GM23338 (cell line): Measurements from ENCODE around the gene STX8.

Experiments
- CREB1 ChIP-seq: fragments of 250-450 bp; sonication (Bioruptor Pico); IDR thresholded peaks from 2 replicates; pipeline ENCODE4 v1.5.0; 2020; ENCODE audit warnings: low read depth, mild to moderate bottlenecking, moderate library complexity
- CTCF ChIP-seq, 2 experiments: fragments of 200-600 bp in 1 of 2; sonication (generic) in 1 of 2; conservative IDR thresholded peaks; 2 replicates each; pipeline versions ENCODE4 v1.5.1 to v1.6.1; 2016 to 2017; ENCODE audit warnings: antibody characterized with exemption in 2 of 2, low read depth in 2 of 2, mild to moderate bottlenecking in 2 of 2, moderate library complexity in 1 of 2
- ETS1 ChIP-seq: IDR thresholded peaks from 2 replicates; pipeline ENCODE4 v1.6.1; 2016; ENCODE audit warnings: antibody characterized with exemption
- EZH2 ChIP-seq: fragments of 200-600 bp; sonication (generic); IDR thresholded peaks from one replicate; pipeline ENCODE4 v1.8.0; 2017; ENCODE audit warnings: antibody characterized with exemption, mild to moderate bottlenecking, low read depth; ENCODE audit not compliant: unreplicated experiment
- EZH2phosphoT487 ChIP-seq: fragments of 200-600 bp; sonication (generic); IDR thresholded peaks from one replicate; pipeline ENCODE4 v1.8.1; 2018; ENCODE audit warnings: antibody characterized with exemption; ENCODE audit not compliant: unreplicated experiment
- JUNB ChIP-seq: IDR thresholded peaks from one replicate; pipeline ENCODE4 v1.6.1; 2016; ENCODE audit warnings: antibody characterized with exemption; ENCODE audit not compliant: unreplicated experiment
- NANOG ChIP-seq: IDR thresholded peaks from 2 replicates; pipeline ENCODE4 v1.6.1; 2016; ENCODE audit warnings: antibody characterized with exemption, borderline replicate concordance
- POLR2AphosphoS5 ChIP-seq: IDR thresholded peaks from 2 replicates; pipeline ENCODE4 v1.6.1; 2016; ENCODE audit warnings: antibody characterized with exemption, low read depth
- STAT1 ChIP-seq: IDR thresholded peaks from one replicate; pipeline ENCODE4 v1.6.1; 2016; ENCODE audit warnings: antibody characterized with exemption; ENCODE audit not compliant: unreplicated experiment
- ZNF114 ChIP-seq: fragments of 250-450 bp; sonication (Bioruptor Pico); IDR thresholded peaks from 2 replicates; pipeline ENCODE4 v1.5.0; 2020; ENCODE audit warnings: mild to moderate bottlenecking, moderate library complexity
- ZNF331 ChIP-seq: fragments of 250-450 bp; sonication (Bioruptor Pico); IDR thresholded peaks from 2 replicates; pipeline ENCODE4 v1.5.0; 2020; ENCODE audit warnings: low read depth, mild to moderate bottlenecking, moderate library complexity
- TF ChIP-seq, protein P1 (sequence below): IDR thresholded peaks from one replicate; pipeline ENCODE4 v1.6.1; 2018; ENCODE audit warnings: antibody characterized with exemption; ENCODE audit not compliant: unreplicated experiment
- TF ChIP-seq, protein P2 (sequence below): fragments of 250-450 bp; sonication (Bioruptor Pico); IDR thresholded peaks from 2 replicates; pipeline ENCODE4 v1.5.0; 2020; ENCODE audit warnings: mild to moderate bottlenecking, moderate library complexity

- TF ChIP-seq CTCF (conservative IDR thresholded peaks at IDR 0.05; ENCODE audit: low read depth in 2 of 2) (no peak), CREB1 (CRISPR knock-in tag) (no peak), EZH2 (no peak), EZH2phosphoT487 (no peak), POLR2AphosphoS5 (no peak), ZNF331 (CRISPR knock-in tag) (no peak), JUNB (no peak), ETS1 (no peak), ZNF114 (CRISPR knock-in tag) (no peak), NANOG (no peak), STAT1 (no peak)
- TF ChIP-seq, protein P1, sequence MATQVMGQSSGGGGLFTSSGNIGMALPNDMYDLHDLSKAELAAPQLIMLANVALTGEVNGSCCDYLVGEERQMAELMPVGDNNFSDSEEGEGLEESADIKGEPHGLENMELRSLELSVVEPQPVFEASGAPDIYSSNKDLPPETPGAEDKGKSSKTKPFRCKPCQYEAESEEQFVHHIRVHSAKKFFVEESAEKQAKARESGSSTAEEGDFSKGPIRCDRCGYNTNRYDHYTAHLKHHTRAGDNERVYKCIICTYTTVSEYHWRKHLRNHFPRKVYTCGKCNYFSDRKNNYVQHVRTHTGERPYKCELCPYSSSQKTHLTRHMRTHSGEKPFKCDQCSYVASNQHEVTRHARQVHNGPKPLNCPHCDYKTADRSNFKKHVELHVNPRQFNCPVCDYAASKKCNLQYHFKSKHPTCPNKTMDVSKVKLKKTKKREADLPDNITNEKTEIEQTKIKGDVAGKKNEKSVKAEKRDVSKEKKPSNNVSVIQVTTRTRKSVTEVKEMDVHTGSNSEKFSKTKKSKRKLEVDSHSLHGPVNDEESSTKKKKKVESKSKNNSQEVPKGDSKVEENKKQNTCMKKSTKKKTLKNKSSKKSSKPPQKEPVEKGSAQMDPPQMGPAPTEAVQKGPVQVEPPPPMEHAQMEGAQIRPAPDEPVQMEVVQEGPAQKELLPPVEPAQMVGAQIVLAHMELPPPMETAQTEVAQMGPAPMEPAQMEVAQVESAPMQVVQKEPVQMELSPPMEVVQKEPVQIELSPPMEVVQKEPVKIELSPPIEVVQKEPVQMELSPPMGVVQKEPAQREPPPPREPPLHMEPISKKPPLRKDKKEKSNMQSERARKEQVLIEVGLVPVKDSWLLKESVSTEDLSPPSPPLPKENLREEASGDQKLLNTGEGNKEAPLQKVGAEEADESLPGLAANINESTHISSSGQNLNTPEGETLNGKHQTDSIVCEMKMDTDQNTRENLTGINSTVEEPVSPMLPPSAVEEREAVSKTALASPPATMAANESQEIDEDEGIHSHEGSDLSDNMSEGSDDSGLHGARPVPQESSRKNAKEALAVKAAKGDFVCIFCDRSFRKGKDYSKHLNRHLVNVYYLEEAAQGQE = no peak
- TF ChIP-seq, protein P2, sequence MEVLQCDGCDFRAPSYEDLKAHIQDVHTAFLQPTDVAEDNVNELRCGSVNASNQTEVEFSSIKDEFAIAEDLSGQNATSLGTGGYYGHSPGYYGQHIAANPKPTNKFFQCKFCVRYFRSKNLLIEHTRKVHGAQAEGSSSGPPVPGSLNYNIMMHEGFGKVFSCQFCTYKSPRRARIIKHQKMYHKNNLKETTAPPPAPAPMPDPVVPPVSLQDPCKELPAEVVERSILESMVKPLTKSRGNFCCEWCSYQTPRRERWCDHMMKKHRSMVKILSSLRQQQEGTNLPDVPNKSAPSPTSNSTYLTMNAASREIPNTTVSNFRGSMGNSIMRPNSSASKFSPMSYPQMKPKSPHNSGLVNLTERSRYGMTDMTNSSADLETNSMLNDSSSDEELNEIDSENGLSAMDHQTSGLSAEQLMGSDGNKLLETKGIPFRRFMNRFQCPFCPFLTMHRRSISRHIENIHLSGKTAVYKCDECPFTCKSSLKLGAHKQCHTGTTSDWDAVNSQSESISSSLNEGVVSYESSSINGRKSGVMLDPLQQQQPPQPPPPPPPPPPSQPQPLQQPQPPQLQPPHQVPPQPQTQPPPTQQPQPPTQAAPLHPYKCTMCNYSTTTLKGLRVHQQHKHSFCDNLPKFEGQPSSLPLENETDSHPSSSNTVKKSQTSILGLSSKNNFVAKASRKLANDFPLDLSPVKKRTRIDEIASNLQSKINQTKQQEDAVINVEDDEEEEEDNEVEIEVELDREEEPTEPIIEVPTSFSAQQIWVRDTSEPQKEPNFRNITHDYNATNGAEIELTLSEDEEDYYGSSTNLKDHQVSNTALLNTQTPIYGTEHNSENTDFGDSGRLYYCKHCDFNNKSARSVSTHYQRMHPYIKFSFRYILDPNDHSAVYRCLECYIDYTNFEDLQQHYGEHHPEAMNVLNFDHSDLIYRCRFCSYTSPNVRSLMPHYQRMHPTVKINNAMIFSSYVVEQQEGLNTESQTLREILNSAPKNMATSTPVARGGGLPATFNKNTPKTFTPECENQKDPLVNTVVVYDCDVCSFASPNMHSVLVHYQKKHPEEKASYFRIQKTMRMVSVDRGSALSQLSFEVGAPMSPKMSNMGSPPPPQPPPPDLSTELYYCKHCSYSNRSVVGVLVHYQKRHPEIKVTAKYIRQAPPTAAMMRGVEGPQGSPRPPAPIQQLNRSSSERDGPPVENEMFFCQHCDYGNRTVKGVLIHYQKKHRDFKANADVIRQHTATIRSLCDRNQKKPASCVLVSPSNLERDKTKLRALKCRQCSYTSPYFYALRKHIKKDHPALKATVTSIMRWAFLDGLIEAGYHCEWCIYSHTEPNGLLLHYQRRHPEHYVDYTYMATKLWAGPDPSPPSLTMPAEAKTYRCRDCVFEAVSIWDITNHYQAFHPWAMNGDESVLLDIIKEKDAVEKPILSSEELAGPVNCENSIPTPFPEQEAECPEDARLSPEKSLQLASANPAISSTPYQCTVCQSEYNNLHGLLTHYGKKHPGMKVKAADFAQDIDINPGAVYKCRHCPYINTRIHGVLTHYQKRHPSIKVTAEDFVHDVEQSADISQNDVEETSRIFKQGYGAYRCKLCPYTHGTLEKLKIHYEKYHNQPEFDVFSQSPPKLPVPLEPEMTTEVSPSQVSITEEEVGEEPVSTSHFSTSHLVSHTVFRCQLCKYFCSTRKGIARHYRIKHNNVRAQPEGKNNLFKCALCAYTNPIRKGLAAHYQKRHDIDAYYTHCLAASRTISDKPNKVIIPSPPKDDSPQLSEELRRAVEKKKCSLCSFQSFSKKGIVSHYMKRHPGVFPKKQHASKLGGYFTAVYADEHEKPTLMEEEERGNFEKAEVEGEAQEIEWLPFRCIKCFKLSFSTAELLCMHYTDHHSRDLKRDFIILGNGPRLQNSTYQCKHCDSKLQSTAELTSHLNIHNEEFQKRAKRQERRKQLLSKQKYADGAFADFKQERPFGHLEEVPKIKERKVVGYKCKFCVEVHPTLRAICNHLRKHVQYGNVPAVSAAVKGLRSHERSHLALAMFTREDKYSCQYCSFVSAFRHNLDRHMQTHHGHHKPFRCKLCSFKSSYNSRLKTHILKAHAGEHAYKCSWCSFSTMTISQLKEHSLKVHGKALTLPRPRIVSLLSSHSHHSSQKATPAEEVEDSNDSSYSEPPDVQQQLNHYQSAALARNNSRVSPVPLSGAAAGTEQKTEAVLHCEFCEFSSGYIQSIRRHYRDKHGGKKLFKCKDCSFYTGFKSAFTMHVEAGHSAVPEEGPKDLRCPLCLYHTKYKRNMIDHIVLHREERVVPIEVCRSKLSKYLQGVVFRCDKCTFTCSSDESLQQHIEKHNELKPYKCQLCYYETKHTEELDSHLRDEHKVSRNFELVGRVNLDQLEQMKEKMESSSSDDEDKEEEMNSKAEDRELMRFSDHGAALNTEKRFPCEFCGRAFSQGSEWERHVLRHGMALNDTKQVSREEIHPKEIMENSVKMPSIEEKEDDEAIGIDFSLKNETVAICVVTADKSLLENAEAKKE (CRISPR knock-in tag) = no peak
These were observed 243.5 kb downstream of the STX8 start for GRCh38 chr17:9332132-9332494.
